RWPE1 (cell line): Measurements from ENCODE around the gene LENG9.

Source experiments
- CTCF ChIA-PET: fragments of 350-600 bp; sonication (Branson Sonifier 250); formaldehyde crosslinking; extraction: SDS; loops from one replicate; lab custom pipeline; 2021; lab: Yijun Ruan, JAX
- POLR2A ChIA-PET: fragments of 400-600 bp; formaldehyde crosslinking; extraction: SDS; loops from one replicate; lab custom pipeline; 2020; ENCODE audit warnings: antibody characterized with exemption; ENCODE audit not compliant: low non-redundant PET; lab: Yijun Ruan, JAX
- DNase-seq: peaks from one replicate; pipeline ENCODE4 v3.0.0; 2012; ENCODE audit warnings: low spot score
- H3K27ac ChIP-seq: fragments of 450-650 bp; 2 replicates; pipeline ENCODE4 v1.5.1; 2017
- CTCF ChIP-seq: fragments of 450-650 bp; conservative IDR thresholded peaks from 2 replicates; pipeline ENCODE4 v1.5.1; 2017; ENCODE audit warnings: low read depth, mild to moderate bottlenecking

LENG9 gene

GRCh38 chr19:54465426-54466109, 2.0 kb upstream of the LENG9 start:
- CTCF ChIA-PET = interaction anchor here (0.6 kb wide), 1 partner anchor 211 kb away, joined by 5 read pairs; no protein-coding TSS in a partner anchor
- DNase-seq = no peak
- POLR2A ChIA-PET = no interaction called here
- H3K27ac ChIP-seq = peak overlapping the region; percentile 99
- TF ChIP-seq CTCF = no peak

- POLR2A ChIA-PET = no interaction called here
- DNase-seq = peak; percentile 78
- CTCF ChIA-PET = no interaction called here
- peak overlapping the region; percentile 99 for H3K27ac ChIP-seq
- no peak for TF ChIP-seq CTCF
These were observed 1.2 kb upstream of the LENG9 start for GRCh38 chr19:54464630-54465425.

- POLR2A ChIA-PET = interaction anchor here (0.6 to 1.0 kb wide), 3 partner anchors 9 to 502 kb away, joined by 3 to 4 read pairs (median 3); partner anchors contain the start of genes CDC42EP5 and NLRP2
These were observed 559 bp upstream of the LENG9 start for GRCh38 chr19:54464044-54464629.

GRCh38 chr19:54462655-54463530, 685 bp downstream of the LENG9 start:
- CTCF ChIA-PET = interaction anchor here (0.5 to 1.5 kb wide), 2 partner anchors 10 to 15 kb away, joined by 3 to 5 read pairs; partner anchors contain the start of gene CDC42EP5
- no peak for DNase-seq
- POLR2A ChIA-PET = interaction anchor here (0.6 to 1.0 kb wide), 2 partner anchors 10 to 14 kb away, joined by 3 to 4 read pairs; partner anchors contain the start of genes CDC42EP5 and LENG8
- TF ChIP-seq CTCF = peak; percentile 56
- H3K27ac ChIP-seq = peak overlapping the region; percentile 99

More at GRCh38 chr19:54464044-54464629, 559 bp upstream of the LENG9 start:
- no peak for TF ChIP-seq CTCF
- peak overlapping the region; percentile 99 for H3K27ac ChIP-seq
- peak; percentile 93 for DNase-seq
- CTCF ChIA-PET = no interaction called here

DNA sequence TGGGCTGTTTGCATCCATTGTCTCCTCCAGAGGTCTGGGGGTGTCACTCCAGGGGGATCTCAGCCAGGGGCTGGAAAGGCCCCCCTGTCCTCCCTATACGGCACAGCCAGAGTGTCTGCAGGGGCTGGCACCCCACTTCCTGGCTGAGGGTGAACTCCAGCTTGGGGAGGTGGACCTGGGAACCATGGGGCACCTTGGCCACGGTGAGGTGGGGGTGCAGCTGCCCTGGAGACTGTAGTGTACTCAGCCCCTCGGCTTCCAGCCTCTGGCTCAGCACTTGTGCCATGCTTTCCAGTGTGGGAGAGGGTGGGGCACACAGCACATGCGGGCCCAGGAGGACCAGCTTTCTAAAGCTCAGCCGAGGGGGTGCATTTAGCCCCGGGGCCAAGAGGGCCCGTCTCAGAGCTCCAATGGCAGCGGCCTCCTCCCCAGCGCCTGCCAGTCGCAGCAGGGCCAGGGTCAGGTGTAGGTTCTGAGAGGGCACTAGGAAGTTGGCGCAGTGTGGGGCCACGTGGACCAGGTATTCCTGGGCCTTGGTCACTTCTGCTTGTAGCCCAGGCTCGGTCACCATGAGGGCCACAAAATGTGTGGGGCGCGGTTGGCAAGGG, 1.4 kb downstream of the LENG9 start:
- peak overlapping the region; percentile 99 for H3K27ac ChIP-seq
- POLR2A ChIA-PET = interaction anchor here (0.6 to 1.1 kb wide), 2 partner anchors 13 to 24 kb away, joined by 3 to 5 read pairs; partner anchors contain the start of gene LENG8
- DNase-seq = no peak
- CTCF ChIA-PET = interaction anchor here (0.5 to 1.5 kb wide), 2 partner anchors 11 to 16 kb away, joined by 3 to 5 read pairs; partner anchors contain the start of gene CDC42EP5
- no peak for TF ChIP-seq CTCF
